Hepatocyte (in vitro differentiated cells): ENCODE data around the gene PACS1. TPM values are rescaled to one million over a fixed set of nuclear protein-coding genes. Genes with fewer than 3 reads are reported as not detected.

ENCODE experiments used
- DNase-seq: peaks from one replicate; pipeline ENCODE4 v3.0.0-alpha.2; 2016; ENCODE audit warnings: low spot score
- H2AFZ ChIP-seq: fragments of 200-600 bp; sonication (generic); 2 replicates; pipeline ENCODE4 v1.6.0; 2016; ENCODE audit warnings: antibody characterized with exemption, mild to moderate bottlenecking
- H3K27ac ChIP-seq: fragments of 200-600 bp; sonication (generic); 2 replicates; pipeline ENCODE4 v1.5.1; 2016; ENCODE audit warnings: mild to moderate bottlenecking
- H3K27me3 ChIP-seq: fragments of 200-600 bp; sonication (generic); 2 replicates; pipeline ENCODE4 v1.6.1; 2016
- H3K36me3 ChIP-seq: fragments of 200-600 bp; sonication (generic); replicated peaks from 2 replicates; pipeline ENCODE4 v1.5.1; 2016; ENCODE audit warnings: low read depth; ENCODE audit not compliant: insufficient read depth
- H3K4me1 ChIP-seq: fragments of 200-600 bp; sonication (generic); 2 replicates; pipeline ENCODE4 v1.5.1; 2016; ENCODE audit warnings: mild to moderate bottlenecking, moderate library complexity; ENCODE audit not compliant: insufficient read depth
- H3K4me2 ChIP-seq: fragments of 200-600 bp; sonication (generic); 2 replicates; pipeline ENCODE4 v1.6.0; 2016
- H3K4me3 ChIP-seq: fragments of 200-600 bp; sonication (generic); 2 replicates; pipeline ENCODE4 v1.5.1; 2016; ENCODE audit warnings: mild to moderate bottlenecking
- H3K79me2 ChIP-seq: fragments of 200-600 bp; sonication (generic); 2 replicates; pipeline ENCODE4 v1.6.0; 2017; ENCODE audit warnings: mild to moderate bottlenecking
- H3K9me2 ChIP-seq: fragments of 200-600 bp; sonication (generic); replicated peaks from 2 replicates; pipeline ENCODE4 v1.6.0; 2017; ENCODE audit warnings: mild to moderate bottlenecking; ENCODE audit not compliant: insufficient read depth
- H3K9me3 ChIP-seq: fragments of 200-600 bp; sonication (generic); 2 replicates; pipeline ENCODE4 v1.5.1; 2016; ENCODE audit warnings: low read depth, mild to moderate bottlenecking
- H4K20me1 ChIP-seq: fragments of 200-600 bp; sonication (generic); 2 replicates; pipeline ENCODE4 v1.6.0; 2016; ENCODE audit warnings: mild to moderate bottlenecking; ENCODE audit not compliant: insufficient read depth, poor library complexity, severe bottlenecking
- CTCF ChIP-seq: fragments of 200-600 bp; sonication (generic); IDR thresholded peaks from 2 replicates; pipeline ENCODE4 v1.5.1; 2016; ENCODE audit warnings: antibody characterized with exemption, mild to moderate bottlenecking; ENCODE audit not compliant: poor library complexity
- EZH2 ChIP-seq: fragments of 200-600 bp; sonication (generic); IDR thresholded peaks from 2 replicates; pipeline ENCODE4 v1.6.1; 2016; ENCODE audit warnings: antibody characterized with exemption, mild to moderate bottlenecking, borderline replicate concordance
- EZH2phosphoT487 ChIP-seq: fragments of 200-600 bp; sonication (generic); IDR thresholded peaks from one replicate; pipeline ENCODE4 v1.6.1; 2018; ENCODE audit warnings: antibody characterized with exemption, mild to moderate bottlenecking, low read depth, moderate library complexity; ENCODE audit not compliant: unreplicated experiment, severe bottlenecking
- WGBS: methylation state at CpG from one replicate; pipeline ENCODE4 v1.1.6; 2016; ENCODE audit warnings: low lambda C conversion rate; ENCODE audit errors: missing lambda C conversion rate; 5-methylcytosine and 5-hydroxymethylcytosine counted together
- polyA plus RNA-seq: library from polyadenylated mRNA; unstranded; fragments of >200 nt; fragmentation: Nextera tagmentation; extraction: Ambion mirVana; gene quantifications from 2 replicates; pipeline ENCODE4 v1.2.1, GENCODE V29; 2016
- total RNA-seq: library from RNA; depleted of rRNA; stranded (reverse); fragments of >200 nt; gene quantifications from 2 replicates; pipeline ENCODE4 v1.2.3, GENCODE V29; 2014

The PACS1 gene
- total and polyA plus RNA-seq, 2 experiments from 2014 or later: 28.2 to 71.5 TPM

- TF ChIP-seq EZH2phosphoT487 (no peak), EZH2 (no peak), CTCF (no peak)
- no peaks in the 10 kb centered on the region for H4K20me1 ChIP-seq
- no peaks in the 10 kb centered on the region for H3K4me1 ChIP-seq
- H3K79me2 ChIP-seq: peaks cover 34% of the 10 kb centered on the region
- H3K9me3 ChIP-seq: no peaks in the 10 kb centered on the region
- H3K4me3 ChIP-seq: no peak overlapping the region
- no peaks in the 10 kb centered on the region for H3K27me3 ChIP-seq
- no peaks in the 10 kb centered on the region for H3K9me2 ChIP-seq
- no peak for DNase-seq
- no peak overlapping the region for H2AFZ ChIP-seq
- H3K27ac ChIP-seq: no peak overlapping the region
- no peak overlapping the region for H3K4me2 ChIP-seq
- H3K36me3 ChIP-seq: no peaks in the 10 kb centered on the region
These were observed 87.3 kb downstream of the PACS1 start for GRCh38 chr11:66157182-66157864.

- peaks cover 34% of the 10 kb centered on the region for H3K79me2 ChIP-seq
These were observed 88.1 kb downstream of the PACS1 start for GRCh38 chr11:66158156-66158555.

GRCh38 chr11:66159324-66159984 lies 89.4 kb downstream of the PACS1 start:
- H3K4me2 ChIP-seq: no peak overlapping the region
- H3K79me2 ChIP-seq: peaks cover 33% of the 10 kb centered on the region
- no peaks in the 10 kb centered on the region for H3K9me2 ChIP-seq
- H3K36me3 ChIP-seq: no peaks in the 10 kb centered on the region
- WGBS: 84% methylated on average over 8 of the region's 8 CpGs
- H2AFZ ChIP-seq: no peak overlapping the region
- no peaks in the 10 kb centered on the region for H3K4me1 ChIP-seq
- no peaks in the 10 kb centered on the region for H3K9me3 ChIP-seq
- TF ChIP-seq EZH2 (no peak), CTCF (no peak), EZH2phosphoT487 (no peak)
- no peak overlapping the region for H3K4me3 ChIP-seq
- DNase-seq: no peak
- H3K27me3 ChIP-seq: no peaks in the 10 kb centered on the region
- no peaks in the 10 kb centered on the region for H4K20me1 ChIP-seq
- H3K27ac ChIP-seq: no peak overlapping the region

More at GRCh38 chr11:66158156-66158555, 88.1 kb downstream of the PACS1 start:
- Histone ChIP-seq H4K20me1 (no peaks in the 10 kb centered on the region), H3K9me2 (no peaks in the 10 kb centered on the region), H3K27me3 (no peaks in the 10 kb centered on the region), H3K36me3 (no peaks in the 10 kb centered on the region), H2AFZ (no peak overlapping the region), H3K9me3 (no peaks in the 10 kb centered on the region), H3K4me1 (no peaks in the 10 kb centered on the region), H3K27ac (no peak overlapping the region), H3K4me2 (no peak overlapping the region), H3K4me3 (no peak overlapping the region)
- WGBS: 88% methylated on average over 5 of the region's 5 CpGs
- no peak for DNase-seq
- no peak for TF ChIP-seq EZH2
- TF ChIP-seq EZH2phosphoT487: no peak
- TF ChIP-seq CTCF: no peak
